ENCODE measurements around the gene MYO1D.

GRCh38 chr17:32921017-32921416 is 44.1 kb upstream of the MYO1D start:
- TF ChIP-seq PATZ1 (CRISPR knock-in tag; IDR thresholded peaks at IDR 0.05; ENCODE audit: borderline replicate concordance) (no peak), CREB5 (CRISPR knock-in tag; IDR thresholded peaks at IDR 0.05; ENCODE audit: low read depth) (no peak), TCF4 (CRISPR knock-in tag; IDR thresholded peaks at IDR 0.05; ENCODE audit: borderline replicate concordance) (no peak), ZNF70 (CRISPR knock-in tag; IDR thresholded peaks at IDR 0.05) (no peak), CSRNP3 (CRISPR knock-in tag; IDR thresholded peaks at IDR 0.05) (no peak), RARB (CRISPR knock-in tag; IDR thresholded peaks at IDR 0.05) (no peak)
